Stimulated activated CD4-positive, alpha-beta T cell treated with anti-CD3 and anti-CD28 coated beads, Interleukin-12 subunit alpha, Interleukin-12 subunit beta, amount 100 ng/mL, for 4 hours (primary cell): Measurements from ENCODE around the gene DSCAM.

Source experiments
- DNase-seq: peaks from one replicate; pipeline ENCODE4 v3.0.0-alpha.2; 2020

Gene DSCAM

DNA sequence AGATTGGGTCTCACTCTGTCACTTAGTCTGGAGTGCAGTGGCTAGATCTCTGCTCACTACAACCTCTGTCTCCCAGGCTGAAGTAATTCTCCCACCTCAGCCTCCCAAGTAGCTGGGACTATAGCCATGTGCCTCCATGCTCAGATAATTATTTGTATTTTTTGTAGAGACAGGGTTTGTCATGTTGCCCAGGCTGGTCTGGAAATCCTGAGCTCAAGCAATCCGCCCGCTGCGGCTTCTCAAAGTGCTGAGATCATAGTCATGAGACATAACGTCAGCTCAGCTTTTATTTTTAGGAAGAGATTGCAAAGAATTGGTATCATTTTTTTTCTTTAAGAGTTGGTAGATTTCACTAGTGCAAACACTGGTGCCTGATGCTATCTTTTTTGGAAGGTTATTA lies 244.9 kb downstream of the DSCAM start:
- no peak for DNase-seq

DNA sequence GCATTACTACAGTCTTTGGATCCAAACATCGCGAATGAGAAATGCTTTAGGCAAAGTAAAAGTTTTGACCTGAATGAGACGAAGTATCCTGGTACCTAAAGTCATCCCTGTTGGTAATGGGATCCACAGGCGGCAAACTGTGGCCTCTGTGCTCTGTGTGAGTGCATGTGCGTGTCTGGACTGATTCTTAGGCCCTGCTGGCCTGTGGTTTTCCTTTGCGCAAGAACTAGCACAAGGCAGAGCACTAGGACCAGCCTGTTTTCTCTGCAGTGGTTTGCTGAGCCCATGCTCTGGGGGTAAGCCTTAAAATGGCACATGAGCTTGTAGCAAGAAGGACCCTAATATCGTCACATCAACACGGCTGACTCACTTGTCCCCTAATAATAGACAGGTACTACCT lies 251.2 kb downstream of the DSCAM start:
- DNase-seq: no peak

DNA sequence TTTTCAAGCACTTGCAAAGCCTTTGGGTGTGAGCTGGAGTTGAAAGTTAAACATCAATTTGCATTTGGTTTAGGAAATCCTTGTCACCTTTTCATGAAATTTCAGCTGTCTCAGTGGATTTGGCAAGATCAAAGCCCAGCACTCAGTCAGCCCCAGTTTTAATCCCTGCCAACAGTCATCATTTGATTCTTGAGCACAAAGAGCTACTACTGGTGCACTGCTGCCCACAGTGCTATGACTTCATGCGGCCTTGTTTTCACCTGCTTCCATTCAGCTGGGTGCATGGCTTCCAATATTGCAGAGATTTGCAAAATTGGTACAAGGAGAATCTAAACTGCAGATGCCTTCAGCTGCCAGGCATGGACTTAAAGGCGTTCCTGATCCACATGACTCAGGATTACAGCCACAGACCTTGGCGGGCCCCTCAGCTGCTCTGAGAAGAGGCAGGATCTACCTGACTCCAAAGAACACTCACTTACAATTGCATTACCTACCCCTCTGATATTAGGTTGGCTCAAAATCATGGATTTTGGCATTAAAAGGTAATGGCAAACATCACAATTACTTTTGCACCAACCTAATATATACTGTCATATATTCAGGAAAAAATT lies 259.1 kb downstream of the DSCAM start:
- DNase-seq: no peak

DNA sequence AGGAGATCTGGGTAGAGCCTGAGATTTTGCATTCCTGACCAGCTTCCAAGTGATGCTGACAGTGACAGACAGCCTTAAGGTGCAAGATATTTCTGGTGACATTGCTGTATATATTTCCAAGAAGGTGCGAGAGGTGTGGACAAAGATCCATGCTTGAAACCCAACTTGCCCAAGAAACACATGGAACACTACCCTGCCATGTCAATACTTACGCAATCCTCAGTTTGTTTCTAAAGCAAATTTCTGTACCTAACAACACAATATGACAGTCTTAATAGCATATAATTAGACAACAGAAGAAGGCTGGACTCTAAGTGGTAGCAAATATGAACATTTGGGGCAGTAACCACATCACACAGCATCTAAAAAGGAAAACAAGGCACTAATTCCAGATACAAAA lies 260.4 kb downstream of the DSCAM start:
- DNase-seq: no peak

DNA sequence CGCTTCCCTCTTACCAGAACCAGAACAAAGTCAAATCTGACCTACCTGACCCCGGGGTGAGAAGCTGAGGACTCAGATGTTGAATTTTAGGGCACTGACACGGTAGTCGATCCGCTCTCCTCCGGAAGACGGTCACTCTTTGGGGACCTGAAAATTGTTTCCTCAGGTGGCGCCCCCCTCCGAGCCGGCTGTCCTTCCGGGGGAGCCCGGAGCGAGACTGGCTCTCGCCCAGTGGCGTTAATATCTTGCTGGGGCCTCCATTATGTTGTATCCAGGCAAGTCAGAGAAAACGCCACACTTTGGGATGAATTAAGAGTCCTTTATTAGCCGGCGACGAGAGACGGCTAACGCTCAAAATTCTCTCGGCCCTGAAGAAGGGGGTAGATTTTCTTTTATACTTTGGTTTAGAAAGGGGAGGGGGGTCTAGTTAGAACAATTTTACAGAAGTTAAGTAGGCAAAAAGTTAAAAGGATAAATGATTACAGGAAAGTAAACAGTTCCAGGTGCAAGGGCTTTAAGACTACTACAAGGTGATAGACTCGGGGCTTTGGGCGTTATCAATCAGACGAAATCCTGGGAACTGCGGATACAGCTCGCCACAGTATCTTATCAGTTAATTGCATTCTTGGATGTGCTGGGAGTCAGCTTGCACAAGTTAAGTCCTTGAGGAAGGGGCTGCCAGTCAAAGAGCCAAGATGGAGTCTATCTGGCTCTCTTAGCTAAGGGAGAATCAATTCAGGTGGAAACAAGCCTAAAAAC lies 269.5 kb downstream of the DSCAM start:
- no peak for DNase-seq

DNA sequence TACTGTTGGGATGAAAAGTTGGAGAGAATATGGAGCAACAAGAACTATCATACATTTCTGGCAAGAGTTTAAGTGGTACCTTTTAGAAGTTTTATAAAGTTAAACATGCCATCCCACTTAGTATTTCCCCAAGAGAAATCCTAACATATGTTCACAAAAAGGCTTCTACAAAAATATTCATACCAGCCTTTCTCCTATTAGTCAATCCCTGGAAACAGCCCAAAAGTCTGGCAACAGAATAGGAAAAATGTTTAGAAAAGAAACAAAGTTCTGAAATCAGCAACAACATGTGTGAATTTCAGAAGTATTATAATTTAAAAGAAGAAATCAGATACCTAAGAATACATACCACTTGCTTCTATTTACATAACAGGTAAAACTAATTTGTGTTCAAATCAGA lies 271.0 kb downstream of the DSCAM start:
- no peak for DNase-seq

DNA sequence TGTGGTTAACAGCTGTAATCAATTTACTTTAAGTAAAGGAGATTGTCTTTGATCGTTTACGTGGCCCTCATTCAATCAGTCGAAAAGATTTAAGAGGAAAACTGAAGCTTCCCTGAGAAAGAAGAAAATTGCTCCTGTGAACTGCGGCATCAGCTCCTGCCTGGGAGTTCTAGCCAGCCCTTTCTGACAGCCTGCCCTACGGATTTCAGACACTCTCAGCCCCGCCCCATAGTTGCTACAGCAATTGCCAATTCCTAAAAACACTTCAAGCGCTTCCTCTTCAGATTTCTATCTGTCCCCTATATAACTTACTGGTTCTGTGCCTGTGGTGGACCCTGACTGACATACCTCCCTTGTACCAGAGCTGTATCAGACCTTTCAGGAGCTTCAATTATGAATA lies 277.6 kb downstream of the DSCAM start:
- no peak for DNase-seq

DNA sequence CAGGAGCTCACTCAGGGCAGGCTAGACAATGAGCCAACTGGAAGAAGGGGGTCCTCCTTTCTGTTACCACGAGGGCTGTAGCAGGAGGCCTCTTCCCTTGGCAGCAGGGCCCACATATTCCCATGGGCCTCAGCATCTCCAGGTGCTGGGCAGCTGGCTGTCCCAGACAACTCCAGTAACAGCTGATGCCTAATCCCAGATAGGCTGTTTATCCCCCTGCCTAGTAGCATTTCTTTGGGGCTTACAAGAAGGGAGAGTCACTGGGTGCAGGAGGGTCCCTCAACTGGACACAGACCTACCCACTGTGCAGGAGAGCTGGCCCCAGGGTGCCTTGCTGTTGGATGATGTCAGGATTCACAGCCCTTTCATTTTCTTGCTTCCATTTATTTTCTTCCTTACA lies 278.2 kb downstream of the DSCAM start:
- no peak for DNase-seq

DNA sequence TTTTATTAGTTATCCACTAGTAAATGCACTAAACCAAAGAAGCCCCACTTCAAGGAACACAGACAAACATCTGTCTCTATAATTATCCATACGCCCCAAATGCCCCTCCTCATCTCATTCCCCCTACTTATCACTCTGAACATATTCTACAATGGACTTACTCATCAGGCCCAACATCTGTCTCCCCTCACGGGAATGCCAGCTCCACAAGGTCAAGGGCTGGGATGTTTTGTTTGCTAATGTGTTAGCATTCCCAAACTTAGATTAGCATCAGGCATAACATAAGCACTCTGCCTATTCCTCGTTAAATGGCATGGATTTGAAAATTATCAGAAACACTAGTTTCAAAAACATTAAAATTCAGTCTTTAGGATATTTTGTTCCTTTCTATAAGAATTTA lies 279.5 kb downstream of the DSCAM start:
- DNase-seq: no peak

DNA sequence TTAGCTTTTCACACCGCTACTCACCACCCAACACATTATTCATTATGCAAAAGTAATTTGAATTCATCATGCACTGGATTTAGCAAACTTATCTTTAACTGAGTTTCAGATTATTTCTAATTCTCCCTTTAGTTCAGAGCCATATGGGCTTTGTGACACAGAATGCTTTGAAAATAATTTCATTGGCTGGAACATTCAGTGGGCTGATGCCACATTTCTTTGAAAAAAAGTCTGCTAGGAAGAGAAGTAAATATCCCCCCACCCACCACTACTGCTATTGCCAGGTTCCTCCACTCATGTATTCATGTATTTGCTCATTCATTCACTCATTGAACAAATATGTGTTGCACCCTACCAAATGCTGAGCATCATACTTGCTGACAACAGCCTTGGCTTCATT lies 280.5 kb downstream of the DSCAM start:
- no peak for DNase-seq

DNA sequence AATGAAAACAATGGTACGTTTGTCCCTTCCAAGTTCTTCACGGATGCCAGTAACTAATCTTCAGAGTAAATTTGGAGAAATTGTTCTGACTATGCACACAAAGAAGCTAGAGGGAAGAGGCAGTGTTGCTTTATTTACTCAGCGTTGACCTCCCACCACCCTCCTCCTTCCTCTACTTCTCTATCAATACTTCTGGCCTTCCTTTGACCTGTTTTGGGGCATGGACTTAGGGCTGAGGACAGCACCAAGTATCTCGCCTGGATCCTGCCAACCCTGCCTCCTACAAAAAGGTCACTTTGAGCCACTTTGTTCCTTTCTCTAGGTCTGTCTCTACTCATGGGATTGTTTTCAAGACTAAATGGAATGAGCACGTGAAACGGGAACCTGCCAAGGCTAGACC lies 282.6 kb downstream of the DSCAM start:
- DNase-seq: no peak

DNA sequence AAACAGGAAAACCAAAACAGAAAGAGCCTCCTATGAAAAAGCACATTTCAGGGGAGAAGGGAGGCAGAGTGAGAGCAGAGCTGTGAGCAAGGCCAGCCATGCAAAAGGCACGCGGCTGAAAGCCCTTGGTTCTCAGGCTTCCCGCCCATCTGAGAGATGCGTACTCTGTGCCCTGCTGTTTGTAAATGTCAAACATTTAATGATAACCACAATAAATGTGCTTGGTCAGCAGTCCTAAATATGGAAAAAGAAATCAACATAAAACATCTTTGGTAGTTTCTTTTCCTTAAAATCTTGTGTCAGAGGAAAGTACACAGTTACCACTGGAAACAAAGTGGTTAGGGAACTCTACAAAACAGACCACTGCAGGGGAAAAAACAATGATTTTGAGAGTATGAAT lies 283.1 kb downstream of the DSCAM start:
- no peak for DNase-seq

DNA sequence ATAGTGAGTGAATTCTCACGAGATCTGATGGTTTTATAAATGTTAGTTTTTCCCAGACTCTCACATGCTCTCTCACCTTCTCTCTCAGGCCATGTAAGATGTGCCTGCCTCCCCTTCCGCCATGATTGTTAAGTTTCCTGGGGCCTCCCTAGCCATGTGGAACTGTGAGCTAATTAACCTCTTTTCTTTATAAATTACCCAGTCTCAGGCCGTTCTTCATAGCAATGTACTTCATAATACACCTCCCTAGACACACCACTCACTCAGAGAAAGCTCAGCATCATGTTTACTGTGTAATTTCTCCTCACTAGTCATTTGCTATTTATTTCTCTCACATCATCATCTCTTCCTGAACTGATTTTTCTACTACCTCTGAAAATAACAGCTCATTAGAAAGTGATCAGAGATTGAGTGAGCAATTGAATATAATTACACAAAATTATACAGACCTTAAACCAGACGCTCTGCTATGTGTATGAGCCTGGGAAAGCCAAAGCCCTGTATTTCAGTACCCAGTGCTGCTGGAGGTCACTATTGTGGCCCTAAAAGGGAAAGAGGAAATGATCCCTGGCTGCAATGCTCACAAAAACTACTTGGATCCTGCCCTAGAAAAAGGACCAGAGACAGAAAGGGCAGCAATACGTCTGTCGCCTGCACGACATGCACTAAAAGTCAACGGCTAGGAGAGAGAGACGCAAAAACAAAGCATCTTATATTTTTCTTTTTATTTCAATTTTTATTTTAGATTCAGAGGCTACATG lies 284.5 kb downstream of the DSCAM start:
- no peak for DNase-seq

DNA sequence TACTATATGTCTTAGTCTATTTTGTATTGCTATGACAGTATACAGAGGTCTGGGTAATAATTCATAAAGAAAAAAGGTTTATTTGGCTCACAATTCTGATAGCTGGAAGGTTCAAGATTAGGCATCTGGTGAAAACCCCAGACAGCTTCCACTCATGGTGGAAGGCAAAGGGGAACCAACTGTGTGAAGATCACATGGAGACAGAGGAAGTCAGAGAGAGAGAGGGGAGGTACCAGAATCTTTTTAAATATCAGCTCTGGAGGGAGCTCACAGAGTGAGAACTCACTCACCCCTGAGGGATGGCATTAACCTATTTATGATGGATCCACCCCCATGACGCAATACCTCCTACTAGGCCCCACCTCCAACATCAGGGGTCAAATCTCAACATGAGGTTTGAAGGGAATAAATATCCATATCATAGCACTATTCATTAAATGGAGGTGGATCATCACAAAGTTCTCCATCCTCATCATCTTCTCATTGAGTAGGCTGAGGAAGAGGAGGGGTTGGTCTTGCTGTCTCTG lies 290.5 kb downstream of the DSCAM start:
- no peak for DNase-seq

DNA sequence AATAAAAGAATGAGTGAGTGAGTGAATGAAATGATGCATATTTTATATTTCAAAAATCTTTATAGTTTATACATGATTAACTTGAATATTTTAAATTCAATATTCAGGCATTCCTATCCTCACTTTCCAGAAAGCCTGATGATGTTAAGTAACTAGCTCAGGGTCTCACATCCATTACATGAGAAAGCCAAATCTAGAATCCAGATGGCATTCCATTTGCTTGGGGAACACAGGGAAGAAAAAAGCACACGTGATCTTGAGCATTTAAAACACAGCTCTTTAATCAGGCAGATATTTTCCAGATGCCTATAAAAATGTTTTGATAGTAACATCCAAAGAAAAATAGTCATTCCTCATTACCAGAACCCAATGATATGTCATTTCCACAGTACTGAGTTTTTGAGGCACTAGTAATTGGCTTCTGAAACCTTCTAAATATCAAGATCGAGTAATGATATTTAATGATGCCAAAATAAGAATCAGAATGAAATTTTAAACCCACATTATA lies 291.9 kb downstream of the DSCAM start:
- DNase-seq: no peak

DNA sequence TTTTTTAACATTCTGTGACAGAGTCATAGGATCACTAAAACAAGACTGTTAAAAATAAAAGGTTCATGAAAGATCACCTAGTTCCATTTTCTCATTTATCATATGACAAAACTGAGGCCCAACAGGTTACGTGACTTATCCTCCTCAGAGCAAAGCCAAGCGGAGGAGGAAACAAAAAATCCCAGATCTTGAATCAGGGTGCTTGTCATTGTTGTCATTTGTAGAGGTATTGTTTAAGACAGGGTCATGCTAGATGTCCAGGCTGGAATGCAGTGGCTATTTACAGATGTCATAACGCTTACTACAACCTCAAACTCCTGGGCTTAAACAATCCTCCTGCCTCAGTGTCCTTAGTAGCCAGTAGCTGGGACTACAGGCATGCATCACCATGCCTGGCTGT lies 293.2 kb downstream of the DSCAM start:
- DNase-seq: no peak

DNA sequence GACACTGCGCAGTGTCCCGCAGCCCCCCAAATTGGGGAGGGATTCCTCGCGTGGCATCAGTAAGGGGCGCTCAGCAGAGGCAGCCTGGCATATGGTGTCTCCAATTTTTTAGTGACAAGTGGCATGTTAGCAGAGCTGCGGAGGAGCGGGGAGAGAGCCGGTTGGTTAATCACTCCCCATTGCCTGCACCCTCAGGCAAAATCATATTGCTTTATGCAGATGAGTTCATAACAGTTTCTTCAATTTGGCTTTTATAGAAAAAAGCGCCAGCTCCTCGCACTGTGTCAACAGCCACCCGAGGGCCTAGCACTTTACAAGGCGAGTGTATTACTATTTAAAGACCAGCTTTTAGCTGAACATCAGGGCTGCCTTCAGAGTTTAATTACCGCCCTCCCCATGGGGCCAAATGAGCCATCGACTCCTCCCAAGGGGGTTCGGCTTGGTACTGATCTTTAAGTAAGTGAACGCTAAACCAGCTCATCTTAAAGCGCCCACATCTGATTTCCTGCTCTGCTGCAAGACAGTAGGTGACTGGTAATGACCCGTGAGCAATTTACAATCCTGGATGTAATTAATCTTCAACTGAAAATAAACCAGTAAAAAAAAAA lies 298.9 kb downstream of the DSCAM start:
- DNase-seq: no peak

DNA sequence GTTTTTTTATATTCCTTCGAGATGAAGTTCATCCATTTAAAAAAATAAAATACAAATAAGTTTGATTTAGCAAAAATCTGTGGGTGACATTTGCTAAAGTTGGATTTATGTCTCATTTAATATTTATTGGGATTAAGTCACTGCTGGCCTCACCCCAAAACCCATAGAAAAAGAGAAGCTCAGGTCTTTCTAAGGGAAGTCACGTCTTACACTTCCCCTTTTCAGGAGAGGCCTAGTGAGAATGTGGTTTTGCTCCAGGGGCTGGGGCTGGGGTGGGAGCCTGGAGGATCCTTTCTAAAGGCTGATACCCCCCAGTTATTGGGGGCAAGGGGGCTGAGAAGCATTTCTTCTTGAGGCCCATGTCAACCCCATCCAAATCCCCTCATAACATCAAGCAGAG lies 300.3 kb downstream of the DSCAM start:
- DNase-seq: no peak

DNA sequence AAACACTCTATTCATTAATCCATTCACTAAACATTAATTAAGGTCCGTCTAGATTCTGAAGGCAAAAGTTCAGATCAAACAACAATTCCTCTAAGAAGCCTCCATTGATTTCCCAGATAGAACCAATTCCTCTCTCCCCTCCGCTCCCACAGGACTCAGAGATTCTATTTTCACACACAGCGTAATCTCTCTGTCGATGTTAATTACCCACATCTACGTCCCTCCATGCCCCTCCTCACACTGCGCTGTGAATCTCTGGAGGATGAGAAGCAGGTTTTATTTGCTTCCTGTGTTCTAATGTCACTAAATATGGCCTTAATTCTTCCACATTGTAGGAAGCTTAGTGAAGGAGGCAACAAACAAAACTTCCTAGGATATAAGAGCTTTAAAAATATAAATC lies 306.7 kb downstream of the DSCAM start:
- DNase-seq: no peak

DNA sequence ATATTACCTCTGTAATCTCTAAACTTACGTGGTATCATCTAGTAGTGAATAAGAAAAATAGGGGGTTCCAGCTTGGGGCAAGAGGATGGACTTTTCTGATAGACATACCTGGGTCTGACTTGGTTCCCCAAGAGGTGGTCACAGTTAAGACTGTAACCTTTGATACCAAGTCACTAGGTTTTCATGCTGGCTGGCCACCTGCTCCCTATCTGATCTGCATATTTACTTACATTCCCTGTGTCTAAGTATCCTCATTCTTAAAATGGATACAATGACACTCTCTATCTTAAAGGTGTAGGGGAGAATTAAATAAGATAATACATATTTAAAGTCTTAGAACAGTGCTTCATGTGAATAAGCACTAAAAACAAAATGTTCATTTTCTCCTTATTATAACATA lies 312.1 kb downstream of the DSCAM start:
- DNase-seq: no peak

DNA sequence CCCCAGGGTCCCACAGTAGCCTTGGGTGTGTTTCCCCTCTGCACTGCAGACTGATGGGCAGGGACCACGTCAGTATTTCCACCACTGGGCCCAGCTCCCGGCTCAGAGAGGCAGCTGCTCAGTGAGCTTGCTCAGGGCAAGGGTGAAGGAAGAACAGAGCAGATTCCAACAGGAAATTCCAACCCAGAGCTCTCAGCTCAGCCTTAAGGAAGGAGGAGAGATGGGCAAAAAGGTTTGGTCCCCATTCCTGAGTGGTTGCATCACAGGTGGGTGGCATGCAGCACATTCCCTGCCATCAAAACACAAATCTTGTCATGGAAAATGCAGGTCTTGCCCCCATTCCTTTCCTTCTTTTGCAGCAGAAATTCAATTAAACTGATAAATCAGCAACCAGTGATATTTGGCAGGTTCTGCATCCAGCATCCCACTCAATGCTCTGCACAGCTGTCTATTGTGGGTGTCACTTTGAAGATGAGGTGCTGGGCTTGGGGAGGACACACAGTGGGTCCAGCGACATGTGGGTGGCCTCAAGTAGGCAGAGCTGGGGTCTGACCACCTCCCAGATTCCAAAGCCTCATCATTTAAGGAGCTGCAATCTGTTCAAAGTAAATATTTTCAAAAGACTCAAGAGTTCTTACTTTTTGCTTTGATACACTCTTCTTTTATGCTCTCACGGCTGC lies 315.4 kb downstream of the DSCAM start:
- no peak for DNase-seq

DNA sequence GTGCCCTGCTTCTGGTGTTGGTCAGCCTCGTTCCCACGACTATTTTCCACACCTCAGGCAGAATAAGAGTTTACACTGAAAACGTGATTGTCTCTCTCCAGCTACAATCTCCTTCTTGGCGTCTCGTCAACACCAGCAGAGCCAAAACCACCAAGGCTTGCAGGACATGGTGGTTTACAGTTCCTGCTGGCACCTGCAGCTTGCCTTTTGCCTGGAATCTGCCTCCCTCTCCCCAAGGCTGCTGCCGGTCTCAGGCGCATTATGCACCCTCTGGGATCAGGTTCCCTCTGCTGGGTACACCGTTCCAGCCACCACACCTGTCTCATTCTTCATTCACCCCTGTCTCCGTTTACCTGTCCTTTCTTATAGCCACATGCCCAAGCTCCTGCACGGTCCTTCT lies 315.9 kb downstream of the DSCAM start:
- no peak for DNase-seq

DNA sequence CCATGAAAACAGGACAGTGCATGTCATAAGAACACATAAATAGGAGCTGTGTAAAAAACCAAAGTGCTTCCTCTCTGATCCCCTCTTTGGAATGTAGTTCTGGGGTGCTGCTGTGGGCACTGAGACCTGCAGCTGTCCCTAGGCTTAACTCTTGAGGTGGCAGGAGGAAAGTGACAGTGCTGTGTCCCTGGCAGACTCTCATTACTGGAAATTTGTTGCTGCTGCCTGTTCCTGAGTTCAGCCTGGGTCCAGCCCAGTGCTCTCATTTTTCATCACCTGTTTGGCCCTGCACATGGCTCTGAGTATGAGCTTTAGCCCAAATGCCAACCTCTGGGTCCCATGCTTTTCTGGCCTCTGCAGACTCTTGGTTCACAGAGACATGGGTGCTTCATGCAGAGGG lies 329.3 kb downstream of the DSCAM start:
- DNase-seq: no peak
